Heart left ventricle (tissue), 13 donors: ENCODE results near the gene JPH4.

Source experiments
- CTCF ChIP-seq, 12 donors: fragments of 200-600 bp; sonication (generic) in 4 of 12; IDR thresholded peaks; one replicate each; pipeline versions ENCODE4 v1.5.0 to v1.8.0; 2018 to 2022; ENCODE audit warnings: antibody characterized with exemption in 12 of 12, mild to moderate bottlenecking in 5 of 12
- POLR2A ChIP-seq, 2 donors: fragments of 450-650 bp; IDR thresholded peaks; one replicate each; pipeline ENCODE4 v1.6.1; 2017; ENCODE audit warnings: antibody characterized with exemption in 2 of 2, mild to moderate bottlenecking in 2 of 2, moderate library complexity in 2 of 2
- donor health status: ischemic (EF 13 %, LVEDD 7.1; RV severe dilation, severe dysfunction).
- donor health status: DM: no; HTN: yes; CAD: no.
- donor health status: DM: no; HTN: no; CAD: no.
- donor health status: ischemic (EF 25% LVEDD 6.9; RV normal size, moderate dysfunction).
- donor health status: ischemic (EF 25% LVEDD 5.7; RV mildly dilated, moderate dysfunction).
- donor health status: ischemic (EF 35%, LVEDD 5.7; RV mildly dilated, moderate dysfunction).
- donor health status: nonischemic (EF 11% LVEDD 7.7; RV severe dilation, severe dysfunction).
- donor health status: DM: yes; HTN: yes; CAD: no.
- donor health status: PGD.
- donor health status: ischemic (EF 29% LVEDD 5.4; RV normal size, mild dysfunction).
- donor health status: nonischemic (EF 23%, LVEDD 6.1; RV moderate dilation, normal function).

GRCh38 chr14:23610815-23611289 lies 32.3 kb upstream of the JPH4 start:
- TF ChIP-seq POLR2A (IDR thresholded peaks at IDR 0.05) (no peak), CTCF (IDR thresholded peaks at IDR 0.05) (no peak)
